ENCODE data around the gene TMEM132C. TPM values are rescaled to one million over a fixed set of nuclear protein-coding genes. Genes with fewer than 3 reads are reported as not detected.

TMEM132C gene
- total RNA-seq, 2 donors from 2014 or later, result 0.26 to 0.33 TPM

- WGBS, 2 experiments (ENCODE audit: insufficient coverage in 1 of 2, insufficient read length in 1 of 2), result 90 to 92% methylated on average over 6 to 10 of the region's 10 CpGs
- H3K36me3 Mint-ChIP-seq (ENCODE audit: low read depth), result no peaks in the 10 kb centered on the region
- Histone ChIP-seq H3K9ac (ENCODE audit: extremely low read depth, low read length, poor library complexity, severe bottlenecking) (no peak overlapping the region), H3K27ac (ENCODE audit: low read depth, low read length) (no peak overlapping the region), H3K36me3 (ENCODE audit: control insufficient read depth, insufficient read depth, low read length) (no peaks in the 10 kb centered on the region), H3K9me3 (ENCODE audit: control insufficient read depth, low read length) (no peaks in the 10 kb centered on the region), H3K4me1 (ENCODE audit: control insufficient read depth, insufficient read depth, low read length) (no peaks in the 10 kb centered on the region), H3K4me3 (ENCODE audit: low read length) (no peak overlapping the region), H3K27me3 (ENCODE audit: control insufficient read depth, insufficient read depth, low read length, poor library complexity, severe bottlenecking) (no peaks in the 10 kb centered on the region)
- H3K27me3 Mint-ChIP-seq (ENCODE audit: insufficient read depth), result peaks cover 19% of the 10 kb centered on the region
- DNase-seq, result no peak
- no peaks in the 10 kb centered on the region for H3K4me1 Mint-ChIP-seq
- H3K4me3 Mint-ChIP-seq, result no peak overlapping the region
- no peak overlapping the region for H3K27ac Mint-ChIP-seq
- peaks cover 3% of the 10 kb centered on the region for H3K9me3 Mint-ChIP-seq
- no peak for TF ChIP-seq CTCF (conservative IDR thresholded peaks at IDR 0.05)
These were observed 38.4 kb downstream of the TMEM132C start for GRCh38 chr12:128305336-128305892.

DNA sequence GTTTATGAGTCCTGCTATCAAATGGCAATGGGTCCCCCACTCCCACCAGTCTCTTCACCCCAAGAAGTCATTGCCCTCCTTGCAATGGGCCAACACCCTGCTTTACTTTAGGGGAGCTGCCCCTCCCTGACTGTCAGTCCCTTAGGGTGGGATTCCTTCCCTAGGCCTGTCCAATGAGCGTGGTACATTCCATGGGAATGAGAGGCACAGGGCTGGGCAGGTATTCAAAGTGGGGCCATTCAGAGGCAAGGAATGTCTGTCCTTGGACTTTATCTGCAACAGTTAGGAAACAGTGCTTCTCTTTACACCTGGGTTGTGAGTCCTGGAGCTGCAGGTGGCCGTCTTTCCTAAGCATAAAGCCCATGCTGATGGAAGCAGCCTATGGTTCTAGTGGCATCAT is 40.8 kb downstream of the TMEM132C start:
- DNase-seq, result no peak
- peaks cover 3% of the 10 kb centered on the region for H3K9me3 Mint-ChIP-seq
- WGBS, 2 experiments (ENCODE audit: insufficient coverage in 1 of 2, insufficient read length in 1 of 2), result 83 to 89% methylated on average over 1 to 2 of the region's 2 CpGs

DNA sequence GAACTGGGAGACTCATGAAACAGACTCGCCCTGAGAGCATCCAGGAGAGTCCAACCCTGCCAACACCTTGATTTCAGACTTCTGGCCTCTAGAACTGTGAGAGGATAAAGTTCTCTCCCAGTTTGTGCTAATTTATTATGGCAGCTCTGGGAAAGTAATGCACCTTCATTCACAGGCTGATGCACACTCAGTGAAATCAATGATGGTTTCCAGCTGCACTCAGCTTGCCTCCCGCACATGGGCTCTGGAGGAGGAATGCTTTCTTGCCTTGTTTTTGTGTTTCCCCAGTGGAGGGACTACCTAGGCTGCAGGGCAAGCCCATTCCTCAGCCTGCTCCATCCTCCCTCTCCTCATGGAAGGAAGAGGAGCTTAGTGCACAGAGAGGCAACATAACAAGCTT is 45.7 kb downstream of the TMEM132C start:
- peaks cover 11% of the 10 kb centered on the region for H3K4me1 Mint-ChIP-seq
- no peaks in the 10 kb centered on the region for H3K9me3 Mint-ChIP-seq

More for the DNA sequence above, 40.8 kb downstream of the TMEM132C start:
- Histone ChIP-seq H3K9me3 (ENCODE audit: control insufficient read depth, low read length) (no peaks in the 10 kb centered on the region), H3K9ac (ENCODE audit: extremely low read depth, low read length, poor library complexity, severe bottlenecking) (no peak overlapping the region), H3K4me1 (ENCODE audit: control insufficient read depth, insufficient read depth, low read length) (no peaks in the 10 kb centered on the region), H3K27ac (ENCODE audit: low read depth, low read length) (no peak overlapping the region), H3K4me3 (ENCODE audit: low read length) (no peak overlapping the region), H3K36me3 (ENCODE audit: control insufficient read depth, insufficient read depth, low read length) (no peaks in the 10 kb centered on the region), H3K27me3 (ENCODE audit: control insufficient read depth, insufficient read depth, low read length, poor library complexity, severe bottlenecking) (no peaks in the 10 kb centered on the region)
- Mint-ChIP-seq H3K4me3 (no peak overlapping the region), H3K27me3 (ENCODE audit: insufficient read depth) (peaks cover 13% of the 10 kb centered on the region), H3K4me1 (no peaks in the 10 kb centered on the region), H3K36me3 (ENCODE audit: low read depth) (no peaks in the 10 kb centered on the region), H3K27ac (no peak overlapping the region)
- no peak for TF ChIP-seq CTCF (conservative IDR thresholded peaks at IDR 0.05)

More for the DNA sequence above, 45.7 kb downstream of the TMEM132C start:
- TF ChIP-seq CTCF (conservative IDR thresholded peaks at IDR 0.05), result no peak
- peaks cover 11% of the 10 kb centered on the region for H3K27me3 Mint-ChIP-seq (ENCODE audit: insufficient read depth)
- H3K27ac Mint-ChIP-seq, result no peak overlapping the region
- no peaks in the 10 kb centered on the region for H3K9me3 ChIP-seq (ENCODE audit: control insufficient read depth, low read length)
- H3K27ac ChIP-seq (ENCODE audit: low read depth, low read length), result peak overlapping the region; percentile 68
- 86 to 89% methylated on average over 2 of the region's 2 CpGs for WGBS, 2 experiments (ENCODE audit: insufficient coverage in 1 of 2, insufficient read length in 1 of 2)
- no peaks in the 10 kb centered on the region for H3K4me1 ChIP-seq (ENCODE audit: control insufficient read depth, insufficient read depth, low read length)
- no peak overlapping the region for H3K9ac ChIP-seq (ENCODE audit: extremely low read depth, low read length, poor library complexity, severe bottlenecking)
- H3K4me3 Mint-ChIP-seq, result no peak overlapping the region
- peak; percentile 39 for DNase-seq
- H3K36me3 Mint-ChIP-seq (ENCODE audit: low read depth), result no peaks in the 10 kb centered on the region
- no peaks in the 10 kb centered on the region for H3K27me3 ChIP-seq (ENCODE audit: control insufficient read depth, insufficient read depth, low read length, poor library complexity, severe bottlenecking)
- H3K36me3 ChIP-seq (ENCODE audit: control insufficient read depth, insufficient read depth, low read length), result no peaks in the 10 kb centered on the region
- no peak overlapping the region for H3K4me3 ChIP-seq (ENCODE audit: low read length)
